Hematopoietic multipotent progenitor cell treated with erythropoietin and hydrocortisone succinate and interleukin-3 and kit ligand, for 6 days (in vitro differentiated cells): ENCODE results near the gene RPL36AL.
"Not testable (repeated sequence)": the region's sequence is repeated elsewhere in the genome, so short reads cannot be mapped to it uniquely, and the experiment has no call there.

Experiments used
- DNase-seq: peaks from one replicate; pipeline ENCODE4 v3.0.0-alpha.2; 2015

The RPL36AL gene

DNA sequence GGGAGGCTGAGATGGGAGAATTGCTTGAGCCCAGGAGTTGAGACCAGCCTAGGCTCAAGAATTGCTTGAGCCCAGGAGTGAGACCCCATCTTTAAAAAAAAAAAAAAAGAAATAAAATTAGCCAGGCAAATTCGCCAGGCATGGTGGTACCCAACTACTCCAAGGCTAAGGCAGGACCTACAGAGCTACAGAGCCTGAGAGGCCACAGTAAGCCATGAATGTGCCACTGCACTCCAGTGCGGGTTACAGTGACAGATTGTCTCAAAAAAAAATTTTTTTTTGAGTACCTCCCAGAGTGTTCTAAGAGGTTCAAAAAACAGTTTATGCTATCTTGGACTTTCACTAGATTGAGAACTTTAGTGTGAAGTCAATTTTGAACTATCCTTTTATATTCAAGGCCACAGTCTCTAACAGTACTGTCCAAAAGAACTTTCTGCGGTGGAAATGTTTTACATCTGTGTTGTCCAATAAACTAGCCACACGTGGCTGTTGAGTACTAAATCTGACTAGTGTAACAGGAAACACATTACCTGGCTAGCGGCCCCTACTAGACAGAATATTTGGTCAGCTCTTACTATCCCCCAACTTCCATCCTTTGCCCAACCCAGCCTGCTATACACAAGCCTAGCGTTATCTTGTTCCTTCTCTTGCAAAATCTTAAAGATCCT, 2.4 kb downstream of the RPL36AL start:
- no peak for DNase-seq

DNA sequence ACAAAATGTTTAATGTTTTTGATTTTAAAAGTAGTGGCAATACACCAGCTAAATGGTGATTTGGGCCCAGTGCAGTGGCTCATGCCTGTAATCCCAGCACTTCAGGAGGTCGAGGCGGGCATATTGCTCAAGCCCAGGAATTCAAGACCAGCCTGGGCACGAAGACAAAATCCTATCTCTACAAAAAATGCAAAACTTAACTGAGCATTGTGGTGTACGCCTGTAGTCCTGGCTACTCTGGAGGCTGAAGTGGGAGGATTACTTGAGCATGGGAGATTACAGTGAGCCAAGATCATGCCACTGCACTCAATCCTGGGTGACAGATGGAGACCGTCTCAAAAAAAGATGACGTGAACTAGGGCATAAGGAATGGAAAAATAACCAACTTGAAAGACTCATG, 4.7 kb downstream of the RPL36AL start:
- peak; percentile 67 for DNase-seq

DNA sequence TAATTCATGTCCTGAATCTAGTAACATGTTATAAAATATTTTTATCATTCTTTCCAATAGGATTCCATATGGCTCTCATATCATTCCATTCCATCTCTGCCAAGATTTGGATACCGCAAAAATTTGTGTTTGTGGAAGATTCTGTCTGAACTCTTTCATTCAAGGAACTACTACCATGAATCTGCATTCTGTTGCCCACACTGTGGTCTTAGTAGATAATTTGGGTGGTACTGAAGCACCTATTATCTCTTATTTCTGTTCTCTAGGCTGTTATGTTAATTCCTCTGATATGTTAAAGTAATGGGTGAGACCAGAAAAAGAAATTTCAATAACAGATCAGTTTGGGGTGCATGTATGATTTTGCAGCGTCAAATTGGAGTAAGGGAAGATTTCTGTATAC, 6.2 kb downstream of the RPL36AL start:
- peak; percentile 81 for DNase-seq

DNA sequence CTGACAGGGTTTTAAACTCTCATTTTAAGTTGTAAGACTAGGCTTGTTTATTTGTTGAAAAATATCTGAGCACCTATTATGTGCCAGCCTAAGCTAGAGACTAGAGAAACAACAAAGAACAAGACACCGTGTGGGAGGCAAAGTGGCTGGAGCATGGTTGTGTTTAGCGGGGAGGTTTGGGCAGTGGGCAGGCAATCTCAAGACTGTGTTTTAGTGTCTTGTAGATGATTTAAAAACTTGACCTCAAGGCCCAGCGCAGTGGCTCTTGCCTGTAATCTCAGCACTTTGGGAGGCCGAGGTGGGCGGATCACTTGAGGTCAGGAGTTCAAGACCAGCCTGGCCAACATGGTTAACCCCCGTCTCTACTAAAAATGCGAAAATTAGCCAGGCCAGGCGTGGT, 7.8 kb downstream of the RPL36AL start:
- no peak for DNase-seq

DNA sequence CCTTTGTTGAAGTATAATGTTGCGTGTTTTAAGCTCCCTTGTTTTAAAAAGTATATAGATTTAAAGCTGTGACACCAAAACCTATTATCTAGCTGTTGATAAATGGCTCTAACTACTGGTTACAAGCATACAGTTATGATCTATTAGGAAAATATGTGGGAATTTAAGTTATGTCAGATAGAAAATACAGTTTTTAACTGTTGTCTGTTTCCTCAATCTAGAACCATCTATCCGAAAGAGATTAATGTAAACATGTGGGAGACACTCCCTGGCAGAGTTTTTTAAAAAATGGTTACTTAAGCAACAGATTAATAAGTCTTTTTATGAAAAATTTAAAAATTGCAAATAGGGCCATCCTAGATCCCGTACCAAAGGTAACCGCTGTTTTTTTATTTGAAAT, 8.2 kb downstream of the RPL36AL start:
- DNase-seq, result no peak

DNA sequence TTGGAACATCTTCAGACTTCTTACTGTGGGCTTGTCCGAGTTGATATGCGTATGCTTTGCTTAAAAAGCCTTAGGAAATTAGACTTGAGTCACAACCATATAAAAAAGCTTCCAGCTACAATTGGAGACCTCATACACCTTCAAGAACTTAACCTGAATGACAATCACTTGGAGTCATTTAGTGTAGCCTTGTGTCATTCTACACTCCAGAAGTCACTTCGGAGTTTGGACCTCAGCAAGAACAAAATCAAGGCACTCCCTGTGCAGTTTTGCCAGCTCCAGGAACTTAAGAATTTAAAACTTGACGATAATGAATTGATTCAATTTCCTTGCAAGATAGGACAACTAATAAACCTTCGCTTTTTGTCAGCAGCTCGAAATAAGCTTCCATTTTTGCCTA, 12.8 kb downstream of the RPL36AL start:
- DNase-seq, result no peak

DNA sequence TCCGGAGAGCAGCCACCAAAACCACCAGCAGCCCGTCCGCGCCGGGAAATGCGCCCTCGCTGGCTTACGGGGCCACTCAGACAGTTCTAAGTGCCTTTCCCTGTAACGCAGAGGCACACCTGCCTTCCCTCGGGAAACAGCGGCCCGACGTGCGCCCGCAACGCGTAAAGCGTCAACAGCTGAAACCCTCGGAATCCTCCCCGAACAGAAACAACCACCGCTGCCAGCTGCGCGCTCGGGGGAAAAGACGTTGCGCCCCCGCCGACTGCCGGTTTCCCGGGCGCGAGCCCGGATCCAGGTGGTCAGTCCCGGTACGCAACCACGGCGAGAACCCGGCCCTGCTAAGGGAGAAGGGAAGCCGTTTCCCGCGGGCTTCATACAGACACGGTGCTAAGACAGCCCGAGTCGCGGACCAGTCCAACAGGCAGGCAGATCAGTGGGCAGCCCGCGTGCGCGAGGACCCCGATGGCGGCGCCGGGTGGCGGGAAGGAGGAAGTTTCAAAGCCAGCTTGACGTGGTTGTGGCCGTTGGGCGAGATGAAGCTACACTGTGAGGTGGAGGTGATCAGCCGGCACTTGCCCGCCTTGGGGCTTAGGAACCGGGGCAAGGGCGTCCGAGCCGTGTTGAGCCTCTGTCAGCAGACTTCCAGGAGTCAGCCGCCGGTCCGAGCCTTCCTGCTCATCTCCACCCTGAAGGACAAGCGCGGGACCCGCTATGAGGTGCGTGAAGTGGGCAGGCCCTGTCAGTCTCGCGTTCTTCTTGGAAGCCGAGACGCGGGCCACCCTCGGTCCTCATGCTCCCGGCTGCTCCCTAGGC, 21.7 kb downstream of the RPL36AL start, which contains the start of gene LRR1:
Gene LRR1 (plus strand): TSS at position 456 of the 816 bp plus-strand sequence. CDS start 81 bp downstream, at position 537.
- peak; percentile 86 for DNase-seq

DNA sequence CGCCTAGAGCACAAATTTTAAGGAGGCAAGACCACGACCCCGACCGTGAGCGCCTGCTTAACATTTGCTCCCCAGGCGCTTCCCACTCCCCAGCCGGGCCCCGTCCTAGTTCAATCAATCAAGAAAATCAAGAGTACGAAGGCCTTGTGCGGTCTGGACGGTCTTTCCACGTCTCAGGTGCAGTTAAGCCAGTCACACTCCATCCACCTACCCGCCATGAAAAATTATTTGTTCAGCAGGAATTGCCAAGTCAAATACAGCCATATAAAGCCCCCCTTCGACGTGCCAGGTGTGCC, 22.3 kb downstream of the RPL36AL start:
- DNase-seq, result no peak

DNA sequence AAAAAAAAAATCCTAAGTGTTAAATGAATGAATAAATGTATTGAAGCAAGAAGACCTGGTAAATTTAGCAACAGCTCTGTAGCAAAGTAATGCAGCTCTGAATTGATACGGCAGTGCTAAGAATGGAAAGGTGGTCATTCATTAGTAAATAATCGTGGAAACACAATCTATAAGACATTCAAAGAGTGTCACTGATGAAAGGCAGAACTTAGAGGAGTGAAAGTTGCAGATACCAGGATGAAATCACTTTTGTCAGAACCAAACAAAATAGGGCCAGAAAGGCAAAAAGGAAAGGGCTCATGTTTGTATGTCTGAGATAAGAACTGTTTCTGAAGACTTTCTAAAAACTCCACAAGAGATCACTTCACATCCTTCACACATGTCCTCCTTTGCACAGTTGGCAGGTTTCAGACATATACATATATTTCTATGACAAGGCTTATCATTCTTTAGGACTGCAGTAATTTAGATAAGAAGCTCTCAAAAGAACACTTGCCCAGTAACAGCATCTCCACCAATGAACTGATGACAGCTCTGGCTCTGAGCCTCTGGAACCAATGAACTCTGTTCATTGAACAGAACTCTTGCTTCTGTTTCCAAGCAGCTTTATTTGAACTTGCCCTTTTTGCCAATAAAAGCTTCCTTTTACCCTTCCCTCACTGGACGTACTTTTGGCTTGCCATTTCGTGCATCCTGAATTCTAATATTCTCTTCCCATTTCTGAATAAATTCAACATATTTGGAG, 25.9 kb downstream of the RPL36AL start:
- peak; percentile 98 for DNase-seq

DNA sequence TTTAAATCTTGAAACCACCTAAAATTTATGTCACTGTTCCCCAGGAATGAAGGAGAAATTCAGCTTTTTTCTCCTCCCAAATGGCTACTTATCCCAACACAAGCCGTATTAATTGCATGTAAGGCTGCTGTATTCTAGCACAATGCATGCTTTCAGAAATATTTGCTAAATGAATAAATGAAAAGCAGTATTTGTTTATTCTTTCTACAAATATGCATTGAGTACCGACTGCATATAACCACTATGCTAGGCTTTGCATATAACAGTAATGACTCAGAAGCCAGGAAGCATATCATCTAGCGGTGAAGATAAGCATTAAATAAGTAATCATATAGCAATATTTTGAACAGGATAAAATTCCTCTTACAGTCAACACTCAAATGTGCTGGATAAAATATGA, 27.4 kb downstream of the RPL36AL start:
- DNase-seq, result peak; percentile 63

DNA sequence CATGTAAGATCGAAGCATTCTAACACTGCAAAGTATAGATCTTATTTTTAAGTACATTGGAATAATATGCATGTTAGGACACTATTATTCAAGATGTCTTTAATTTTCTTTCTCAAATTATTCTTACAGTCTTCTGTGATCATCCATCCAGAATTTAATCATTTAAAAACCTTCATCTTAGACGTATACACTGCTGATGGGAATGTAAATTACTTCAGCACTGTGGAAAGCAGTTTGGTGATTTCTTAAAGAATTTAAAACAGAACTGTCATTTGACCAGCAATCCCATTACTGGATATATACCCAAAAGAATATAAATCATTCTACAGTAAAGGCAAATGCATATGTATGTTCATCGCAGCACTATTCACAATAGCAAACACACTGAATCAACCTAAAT, 31.0 kb downstream of the RPL36AL start:
- no peak for DNase-seq

DNA sequence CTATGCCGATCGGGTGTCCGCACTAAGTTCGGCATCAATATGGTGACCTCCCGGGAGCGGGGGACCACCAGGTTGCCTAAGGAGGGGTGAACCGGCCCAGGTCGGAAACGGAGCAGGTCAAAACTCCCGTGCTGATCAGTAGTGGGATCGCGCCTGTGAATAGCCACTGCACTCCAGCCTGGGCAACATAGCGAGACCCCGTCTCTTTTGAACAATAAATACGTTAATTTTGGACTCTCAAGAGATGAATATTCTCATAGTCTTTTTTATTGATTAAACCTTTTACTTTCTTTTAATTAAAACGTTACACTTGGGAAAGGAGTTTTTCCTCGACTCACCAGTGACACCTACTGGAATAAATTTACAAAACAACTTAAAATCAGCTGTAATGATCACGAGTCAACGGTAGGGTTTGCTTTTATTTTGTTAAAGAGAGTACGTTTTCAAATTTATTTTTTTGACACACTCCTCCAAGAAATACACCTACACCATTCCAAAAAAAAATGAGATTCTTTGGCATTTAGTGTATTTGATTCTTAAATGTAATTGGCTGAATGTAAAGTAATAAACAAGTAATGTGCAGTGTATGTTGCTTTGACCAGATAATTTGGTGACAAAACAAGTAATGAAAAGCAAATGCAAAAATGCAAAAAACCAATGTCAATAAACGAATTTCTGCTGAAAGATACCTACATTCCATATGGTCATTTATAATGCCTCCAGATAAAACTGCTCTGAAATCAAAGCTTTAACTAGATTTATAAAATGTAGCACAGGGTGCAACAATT, 33.6 kb downstream of the RPL36AL start:
- peak; percentile 85 for DNase-seq

DNA sequence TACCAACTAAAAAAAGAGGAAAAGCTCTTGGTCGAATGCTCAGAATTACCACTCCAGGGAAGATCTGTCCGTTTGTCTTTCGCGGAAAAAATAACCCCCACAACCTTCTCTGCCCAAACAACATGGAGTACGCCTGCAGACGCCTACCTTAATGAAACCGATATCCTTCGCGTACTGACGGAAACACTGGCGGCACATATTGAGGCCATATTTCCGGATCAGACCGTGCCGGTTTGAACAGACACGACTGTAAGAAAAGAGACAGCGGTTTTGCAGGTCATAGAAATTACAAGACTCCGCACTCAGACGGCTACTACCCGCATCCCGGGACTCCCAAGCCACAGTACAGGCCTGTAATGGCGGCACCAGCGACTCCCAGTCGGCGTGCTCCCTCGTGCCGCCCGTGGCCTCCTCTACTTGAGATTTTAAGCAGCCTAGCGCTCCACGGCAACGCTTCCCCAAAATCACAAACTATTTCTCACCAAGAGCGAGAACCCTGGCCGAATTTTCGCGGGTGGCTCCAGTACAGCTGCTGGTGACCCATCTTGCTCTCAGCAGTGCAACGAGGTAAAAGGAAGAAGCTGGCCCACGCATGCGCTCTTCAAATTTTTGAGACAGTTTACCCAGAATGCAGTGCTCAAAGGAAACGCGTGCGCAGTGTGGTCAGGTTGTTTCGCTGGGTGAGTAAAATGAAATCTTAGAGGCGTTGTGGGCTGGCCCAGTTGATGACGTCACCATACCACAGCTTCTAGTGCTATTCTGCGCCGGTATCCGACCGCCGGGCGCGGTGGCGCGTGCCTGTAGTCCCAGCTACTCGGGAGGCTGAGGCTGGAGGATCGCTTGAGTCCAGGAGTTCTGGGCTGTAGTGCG, 34.4 kb downstream of the RPL36AL start, which contains the start of gene RPS29:
Gene RPS29 (minus strand): TSS at position 578 of the 870 bp plus-strand sequence. CDS start 34 bp downstream, at position 544.
- DNase-seq, result peak; percentile 100

DNA sequence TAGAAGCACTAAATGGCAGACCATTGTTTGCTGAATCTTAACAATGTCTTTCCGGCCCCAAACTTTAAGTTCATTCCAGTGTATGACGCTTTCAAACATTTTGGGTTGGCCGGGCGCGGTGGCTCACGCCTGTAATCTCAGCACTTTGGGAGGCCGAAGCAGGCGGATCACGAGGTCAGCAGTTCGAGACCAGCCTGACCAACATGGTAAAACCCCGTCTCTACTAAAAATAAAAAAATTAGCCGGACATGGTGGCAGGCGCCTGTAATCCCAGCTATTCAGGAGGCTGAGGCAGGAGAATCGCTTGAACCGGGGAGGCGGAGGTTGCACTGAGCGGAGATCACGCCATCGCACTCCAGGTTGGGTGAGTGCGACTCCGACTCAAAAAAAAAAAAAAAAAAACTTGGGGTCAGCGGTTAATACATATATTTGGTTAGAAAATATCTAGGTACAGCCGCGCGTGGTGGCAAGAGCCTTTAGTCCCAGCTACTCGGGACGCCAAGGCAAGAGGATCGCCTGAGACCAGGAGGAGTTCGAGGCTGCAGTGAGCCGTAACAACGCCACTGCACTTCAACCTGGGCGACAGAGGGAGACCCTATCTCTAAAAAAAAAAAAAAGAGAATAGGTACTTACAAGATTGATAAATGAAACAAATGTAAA, 35.3 kb downstream of the RPL36AL start:
- DNase-seq, result not testable (repeated sequence)

DNA sequence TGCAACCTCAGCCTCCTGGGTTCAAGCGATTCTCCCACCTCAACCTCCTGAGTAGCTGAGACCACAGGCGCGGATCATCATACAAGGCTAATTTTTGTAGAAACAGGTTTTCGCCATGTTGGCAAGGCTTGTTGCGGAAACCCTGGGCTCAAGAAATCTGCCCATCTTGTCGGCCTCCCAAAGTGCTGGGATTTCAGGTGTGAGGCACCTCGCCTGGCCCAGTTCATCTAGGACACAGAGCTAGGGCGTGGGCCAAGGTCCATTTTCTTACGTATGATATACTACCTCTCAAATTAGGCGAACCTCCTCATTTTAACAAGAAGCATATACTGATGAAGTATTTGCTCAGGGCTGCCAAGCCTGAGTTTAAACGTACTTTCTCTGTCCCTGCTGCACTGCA, 36.4 kb downstream of the RPL36AL start:
- DNase-seq, result no peak

DNA sequence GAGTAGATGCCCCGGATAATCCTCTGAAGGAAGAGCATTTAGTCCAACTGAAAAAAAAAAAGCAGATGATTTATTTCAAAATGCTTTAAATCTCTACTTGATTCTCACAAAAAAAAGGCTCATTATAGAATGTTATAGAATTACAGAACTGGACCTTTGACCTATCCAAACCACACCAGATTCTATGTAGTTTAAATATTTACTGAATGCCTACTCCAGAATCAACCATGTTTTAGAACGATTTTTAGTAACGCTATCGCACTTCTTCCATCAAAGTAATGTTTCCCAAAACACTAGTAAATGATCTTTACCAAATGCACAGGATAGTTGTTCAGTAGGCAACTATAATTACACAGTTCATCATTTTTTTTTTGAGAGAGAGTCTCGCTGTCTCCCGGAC, 36.8 kb downstream of the RPL36AL start:
- DNase-seq, result no peak

DNA sequence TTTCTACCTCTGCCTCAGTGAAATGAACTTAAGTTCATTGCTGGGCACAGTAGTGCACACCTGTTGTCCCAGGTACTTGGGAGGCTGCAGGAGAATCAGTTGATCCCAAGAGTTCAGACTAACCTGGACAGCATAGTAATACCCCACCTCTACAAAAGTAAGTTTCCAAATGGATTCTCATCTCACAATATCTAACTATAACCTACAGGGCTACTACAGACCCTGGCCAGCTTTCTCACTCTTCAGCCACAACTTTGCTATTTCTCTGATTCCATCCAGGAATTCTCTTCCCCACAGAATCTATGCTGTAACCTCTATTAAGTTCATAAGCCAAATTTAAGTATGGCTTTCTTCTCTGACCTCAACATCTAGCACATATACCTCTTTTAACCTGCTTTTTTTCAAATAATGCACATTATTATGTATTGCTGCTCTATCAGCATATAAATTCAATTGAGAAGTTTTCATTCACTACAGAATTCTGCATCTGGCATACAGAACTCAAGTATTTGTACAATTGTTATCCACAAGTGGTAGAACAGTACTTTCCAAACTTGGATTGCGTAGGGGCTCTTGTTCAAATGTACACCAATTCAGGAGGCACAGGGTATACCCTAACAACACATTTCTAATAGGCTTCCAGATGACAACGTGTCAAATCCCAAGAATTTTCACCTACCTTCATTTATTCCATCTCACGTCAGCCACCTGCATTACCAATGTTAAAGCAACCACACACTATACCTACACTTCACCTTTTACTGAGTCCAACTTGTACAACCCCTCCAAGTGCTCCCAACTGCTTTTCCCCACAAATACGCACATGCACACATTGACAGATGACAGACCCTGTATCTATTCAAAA, 38.1 kb downstream of the RPL36AL start:
- DNase-seq, result no peak

DNA sequence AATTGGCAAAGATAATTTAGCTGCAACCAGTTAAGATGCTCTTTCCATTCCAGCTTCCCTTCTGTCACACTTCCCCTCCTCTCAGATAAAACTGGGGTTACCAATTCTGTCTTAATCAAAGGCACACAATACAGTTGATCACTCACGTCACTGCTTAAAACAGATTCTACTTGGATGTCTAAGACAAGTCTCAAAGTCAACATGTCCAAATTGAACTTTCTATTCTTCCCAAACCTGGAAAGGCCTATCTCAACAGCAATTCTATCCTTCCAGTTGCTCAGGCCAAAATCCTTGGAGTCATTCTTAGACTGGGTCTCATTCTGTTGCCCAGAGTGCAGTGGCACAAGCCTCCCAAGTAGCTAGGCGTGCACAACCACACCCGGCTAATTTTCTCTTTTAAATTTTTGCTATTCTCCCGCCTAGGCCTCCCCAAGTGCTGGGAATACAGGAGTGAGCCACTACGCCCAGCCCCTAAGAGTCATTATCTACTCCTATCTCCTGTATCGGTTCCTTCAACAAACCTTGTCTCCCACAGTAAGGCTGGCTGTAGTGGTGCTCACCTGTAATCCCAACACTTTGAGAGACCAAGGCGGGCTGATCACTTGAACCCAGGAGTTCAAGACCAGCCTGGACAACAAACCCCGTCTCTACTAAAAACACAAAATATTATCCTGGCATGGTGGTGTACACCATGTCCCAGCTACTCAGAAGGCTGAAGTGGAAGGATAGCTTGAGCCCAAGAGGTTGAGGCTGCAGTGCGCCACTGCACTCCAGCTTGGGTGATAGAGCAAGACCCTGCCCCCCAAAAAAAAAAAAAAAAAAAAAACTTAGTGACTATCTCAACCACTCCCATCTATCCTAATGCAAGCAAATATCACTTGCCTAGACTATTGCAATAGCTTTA, 39.0 kb downstream of the RPL36AL start:
- DNase-seq, result peak; percentile 51

DNA sequence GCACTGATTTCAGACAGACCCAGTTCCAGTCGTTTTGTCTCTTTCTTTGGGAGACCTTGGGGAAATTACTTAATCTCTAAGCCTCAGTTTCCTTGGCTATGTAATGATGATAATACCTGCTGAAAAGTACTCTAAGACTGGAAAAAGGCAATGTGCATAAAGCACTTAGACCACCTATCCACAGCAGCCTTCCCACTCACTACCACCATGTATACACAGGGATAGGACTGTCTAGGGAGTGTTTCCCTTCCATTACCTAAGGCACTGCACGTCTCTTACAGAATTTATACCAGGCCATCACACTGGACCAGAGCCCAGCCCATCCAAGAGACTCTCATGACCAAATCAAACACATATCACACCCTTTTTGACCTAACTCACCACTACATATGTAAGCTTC, 40.6 kb downstream of the RPL36AL start:
- DNase-seq, result no peak
